ENCODE results near the gene MDK. TPM values are rescaled to one million over a fixed set of nuclear protein-coding genes. Genes with fewer than 3 reads are reported as not detected.

Gene MDK
- total and polyA plus RNA-seq, 2 of the 13 experiments (the other 11 are each of a cell fraction or from before 2014, with no cell fraction given): 312 to 407 TPM

GRCh38 chr11:46392421-46393230, 11.2 kb downstream of the MDK start (continued):
- TF ChIP-seq ZNF280B (CRISPR knock-in tag; IDR thresholded peaks at IDR 0.05; ENCODE audit: borderline replicate concordance) (peak; percentile 95), ZNF256 (CRISPR knock-in tag; conservative IDR thresholded peaks at IDR 0.05) (peak; percentile 99), HNRNPL (IDR thresholded peaks at IDR 0.05; ENCODE audit: low read depth, low read length) (0 out of 2 replicates have a peak, but pooled peaks have one; percentile 61), SALL2 (CRISPR knock-in tag; IDR thresholded peaks at IDR 0.05) (peak; percentile 99), NCOA1 (CRISPR knock-in tag; IDR thresholded peaks at IDR 0.05) (peak; percentile 85; the same call in 1 of the 2 replicates), ZNF563 (CRISPR knock-in tag; IDR thresholded peaks at IDR 0.05) (peak; percentile 99), CHD4 (IDR thresholded peaks at IDR 0.05; ENCODE audit: borderline replicate concordance, low read length) (no peak), SRSF9 (IDR thresholded peaks at IDR 0.05; ENCODE audit: borderline replicate concordance, insufficient read depth, low read depth, low read length, poor library complexity, severe bottlenecking) (no peak), E2F5 (CRISPR knock-in tag; conservative IDR thresholded peaks at IDR 0.05) (peak; percentile 83), ZSCAN30 (CRISPR knock-in tag; IDR thresholded peaks at IDR 0.05) (no peak), SOX6 (IDR thresholded peaks at IDR 0.05) (no peak), SOX6 (CRISPR knock-in tag; IDR thresholded peaks at IDR 0.05) (peak; percentile 73), MATR3 (CRISPR knock-in tag; IDR thresholded peaks at IDR 0.05) (no peak), NFAT5 (CRISPR knock-in tag; IDR thresholded peaks at IDR 0.05) (peak; percentile 99), KLF12 (CRISPR knock-in tag; IDR thresholded peaks at IDR 0.05; ENCODE audit: borderline replicate concordance) (peak; percentile 98), TAF15 (IDR thresholded peaks at IDR 0.05; ENCODE audit: low read depth, low read length, poor library complexity, severe bottlenecking) (peak; percentile 84), ZNF557 (CRISPR knock-in tag; IDR thresholded peaks at IDR 0.05) (peak; percentile 98), ZBTB3 (CRISPR knock-in tag; IDR thresholded peaks at IDR 0.05; ENCODE audit: borderline replicate concordance, low read depth) (peak; percentile 60; the same call in 1 of the 2 replicates), SUZ12 (IDR thresholded peaks at IDR 0.05; ENCODE audit: low read depth, low read length) (no peak), ZNF275 (CRISPR knock-in tag; IDR thresholded peaks at IDR 0.05; ENCODE audit: borderline replicate concordance) (peak; percentile 97)

Data from HepG2 (cell line).